Measurements from ENCODE around the gene PNISR. TPM values are rescaled to one million over a fixed set of nuclear protein-coding genes. Genes with fewer than 3 reads are reported as not detected.

The PNISR gene
- total RNA-seq, 2 donors from 2014 or later: 114 to 207 TPM

GRCh38 chr6:99364026-99364425 lies 61.1 kb downstream of the PNISR start:
- Histone ChIP-seq H3K27ac (no peak overlapping the region), H3K36me3 (no peaks in the 10 kb centered on the region), H3K4me1 (ENCODE audit: control insufficient read depth in 1 of 2, low read depth in 2 of 2) (no peaks in the 10 kb centered on the region), H3K4me3 (no peak overlapping the region), H3K9me3 (no peaks in the 10 kb centered on the region), H3K27me3 (replicated peaks; ENCODE audit: insufficient read depth) (no peaks in the 10 kb centered on the region)
- DNase-seq (ENCODE audit: low spot score) (no peak), ATAC-seq (ENCODE audit: insufficient number of reproducible peaks, low FRiP score, low read depth) (no peak)
- no peak for TF ChIP-seq CTCF (IDR thresholded peaks at IDR 0.05)

GRCh38 chr6:99362678-99363268 lies 62.3 kb downstream of the PNISR start:
- no peaks in the 10 kb centered on the region for H3K36me3 ChIP-seq
- no peaks in the 10 kb centered on the region for H3K9me3 ChIP-seq
- H3K27me3 ChIP-seq (replicated peaks; ENCODE audit: insufficient read depth): no peaks in the 10 kb centered on the region
- ATAC-seq (ENCODE audit: insufficient number of reproducible peaks, low FRiP score, low read depth) (no peak), DNase-seq (ENCODE audit: low spot score) (no peak)
- no peak for TF ChIP-seq CTCF (IDR thresholded peaks at IDR 0.05)
- H3K4me1 ChIP-seq (ENCODE audit: control insufficient read depth in 1 of 2, low read depth in 2 of 2): no peaks in the 10 kb centered on the region
- H3K27ac ChIP-seq: no peak overlapping the region
- no peak overlapping the region for H3K4me3 ChIP-seq

GRCh38 chr6:99359800-99360199 lies 65.3 kb downstream of the PNISR start:
- no peak for TF ChIP-seq CTCF (IDR thresholded peaks at IDR 0.05)
- H3K9me3 ChIP-seq: no peaks in the 10 kb centered on the region
- H3K4me3 ChIP-seq: no peak overlapping the region
- DNase-seq (ENCODE audit: low spot score): no peak
- no peaks in the 10 kb centered on the region for H3K36me3 ChIP-seq
- H3K27ac ChIP-seq: no peak overlapping the region
- H3K27me3 ChIP-seq (replicated peaks; ENCODE audit: insufficient read depth): no peaks in the 10 kb centered on the region
- H3K4me1 ChIP-seq (ENCODE audit: control insufficient read depth in 1 of 2, low read depth in 2 of 2): no peaks in the 10 kb centered on the region
- ATAC-seq (ENCODE audit: insufficient number of reproducible peaks, low FRiP score, low read depth): no peak

- Histone ChIP-seq H3K36me3 (no peaks in the 10 kb centered on the region), H3K27me3 (replicated peaks; ENCODE audit: insufficient read depth) (no peaks in the 10 kb centered on the region), H3K27ac (no peak overlapping the region), H3K9me3 (no peaks in the 10 kb centered on the region), H3K4me1 (ENCODE audit: control insufficient read depth in 1 of 2, low read depth in 2 of 2) (no peaks in the 10 kb centered on the region), H3K4me3 (no peak overlapping the region)
- no peak for TF ChIP-seq CTCF (IDR thresholded peaks at IDR 0.05)
- ATAC-seq (ENCODE audit: insufficient number of reproducible peaks, low FRiP score, low read depth) (no peak), DNase-seq (ENCODE audit: low spot score) (no peak)
Observed at GRCh38 chr6:99356641-99357040, 68.5 kb downstream of the PNISR start.

- Histone ChIP-seq H3K4me3 (no peak overlapping the region), H3K27me3 (replicated peaks; ENCODE audit: insufficient read depth) (no peaks in the 10 kb centered on the region), H3K9me3 (no peaks in the 10 kb centered on the region), H3K27ac (no peak overlapping the region), H3K4me1 (ENCODE audit: control insufficient read depth in 1 of 2, low read depth in 2 of 2) (peaks cover 0 to 5% of the 10 kb centered on the region in 2 donors), H3K36me3 (no peaks in the 10 kb centered on the region)
- ATAC-seq (ENCODE audit: insufficient number of reproducible peaks, low FRiP score, low read depth) (no peak), DNase-seq (ENCODE audit: low spot score) (no peak)
- TF ChIP-seq CTCF (IDR thresholded peaks at IDR 0.05): no peak
Observed at GRCh38 chr6:99354983-99355382, 70.1 kb downstream of the PNISR start.

All from thoracic aorta (tissue), 2 donors.